ENCODE data around the gene PACSIN2.
"Not testable (repeated sequence)": the region's sequence is repeated elsewhere in the genome, so short reads cannot be mapped to it uniquely, and the experiment has no call there.

The PACSIN2 gene

GRCh38 chr22:42973536-42973881 lies 41.4 kb downstream of the PACSIN2 start:
- CTCF ChIA-PET = no interaction called here
- TF ChIP-seq PKNOX1 (IDR thresholded peaks at IDR 0.05) (no peak), BHLHE40 (IDR thresholded peaks at IDR 0.05; ENCODE audit: borderline replicate concordance) (no peak), SP1 (IDR thresholded peaks at IDR 0.05) (no peak), ZNF384 (IDR thresholded peaks at IDR 0.05) (no peak), FOXM1 (IDR thresholded peaks at IDR 0.05; ENCODE audit: borderline replicate concordance) (no peak)
- POLR2A ChIA-PET = interaction anchor here (1.4 kb wide), 1 partner anchor 42 kb away, joined by 3 read pairs; no protein-coding TSS in a partner anchor

GRCh38 chr22:42972649-42973535 lies 42.1 kb downstream of the PACSIN2 start:
- POLR2A ChIA-PET = no interaction called here
- CTCF ChIA-PET = no interaction called here
- DNase-seq (ENCODE audit: extremely low spot score) = no peak
- TF ChIP-seq BHLHE40 (IDR thresholded peaks at IDR 0.05; ENCODE audit: borderline replicate concordance) (no peak), HDGF (IDR thresholded peaks at IDR 0.05; ENCODE audit: borderline replicate concordance) (no peak), ELF4 (IDR thresholded peaks at IDR 0.05) (no peak), NFRKB (IDR thresholded peaks at IDR 0.05) (no peak), LEF1 (IDR thresholded peaks at IDR 0.05; ENCODE audit: borderline replicate concordance) (no peak), FOXA1 (IDR thresholded peaks at IDR 0.05) (no peak), PKNOX1 (IDR thresholded peaks at IDR 0.05) (no peak), TARDBP (IDR thresholded peaks at IDR 0.05) (no peak), SP1 (IDR thresholded peaks at IDR 0.05) (no peak), ZNF384 (IDR thresholded peaks at IDR 0.05) (no peak), SUZ12 (IDR thresholded peaks at IDR 0.05) (no peak), CTBP1 (IDR thresholded peaks at IDR 0.05; ENCODE audit: borderline replicate concordance) (no peak), FOXK2 (IDR thresholded peaks at IDR 0.05) (no peak), FOXM1 (IDR thresholded peaks at IDR 0.05; ENCODE audit: borderline replicate concordance) (no peak), L3MBTL2 (conservative IDR thresholded peaks at IDR 0.05) (no peak), ARNT (IDR thresholded peaks at IDR 0.05) (no peak)

More at GRCh38 chr22:42973536-42973881, 41.4 kb downstream of the PACSIN2 start:
- DNase-seq (ENCODE audit: extremely low spot score) = no peak

GRCh38 chr22:42971473-42971860 lies 43.5 kb downstream of the PACSIN2 start:
- DNase-seq (ENCODE audit: extremely low spot score); CTCF ChIA-PET: not testable (repeated sequence)
- POLR2A ChIA-PET = interaction anchor here (1.1 kb wide), 1 partner anchor 44 kb away, joined by 3 read pairs; the partner anchor contains the start of gene PACSIN2

GRCh38 chr22:42970029-42970428 lies 44.9 kb downstream of the PACSIN2 start:
- TF ChIP-seq ELF4 (IDR thresholded peaks at IDR 0.05) (no peak), CTBP1 (IDR thresholded peaks at IDR 0.05; ENCODE audit: borderline replicate concordance) (no peak), PKNOX1 (IDR thresholded peaks at IDR 0.05) (no peak), HDGF (IDR thresholded peaks at IDR 0.05; ENCODE audit: borderline replicate concordance) (no peak), ZNF384 (IDR thresholded peaks at IDR 0.05) (no peak), NFRKB (IDR thresholded peaks at IDR 0.05) (no peak), ARNT (IDR thresholded peaks at IDR 0.05) (no peak), BHLHE40 (IDR thresholded peaks at IDR 0.05; ENCODE audit: borderline replicate concordance) (no peak), FOXM1 (IDR thresholded peaks at IDR 0.05; ENCODE audit: borderline replicate concordance) (no peak), LEF1 (IDR thresholded peaks at IDR 0.05; ENCODE audit: borderline replicate concordance) (no peak), SUZ12 (IDR thresholded peaks at IDR 0.05) (no peak), TARDBP (IDR thresholded peaks at IDR 0.05) (no peak), L3MBTL2 (conservative IDR thresholded peaks at IDR 0.05) (no peak), FOXA1 (IDR thresholded peaks at IDR 0.05) (no peak)
- DNase-seq (ENCODE audit: extremely low spot score) = no peak
- CTCF ChIA-PET = no interaction called here
- POLR2A ChIA-PET = interaction anchor here (1.1 kb wide), 1 partner anchor 45 kb away, joined by 3 read pairs; the partner anchor contains the start of gene PACSIN2

GRCh38 chr22:42969348-42969975 lies 45.5 kb downstream of the PACSIN2 start:
- CTCF ChIA-PET = no interaction called here
- no peak for TF ChIP-seq HDGF (IDR thresholded peaks at IDR 0.05; ENCODE audit: borderline replicate concordance)
- POLR2A ChIA-PET = no interaction called here
- no peak for DNase-seq (ENCODE audit: extremely low spot score)

- POLR2A ChIA-PET = no interaction called here
- no peak for DNase-seq (ENCODE audit: extremely low spot score)
- CTCF ChIA-PET = no interaction called here
- TF ChIP-seq CTBP1 (IDR thresholded peaks at IDR 0.05; ENCODE audit: borderline replicate concordance) = no peak
- TF ChIP-seq FOXM1 (IDR thresholded peaks at IDR 0.05; ENCODE audit: borderline replicate concordance) = no peak
Observed at GRCh38 chr22:42967933-42968332, 47.0 kb downstream of the PACSIN2 start.

- ChIA-PET POLR2A (interaction anchor here (2.9 kb wide), 1 partner anchor 48 kb away, joined by 11 read pairs; the partner anchor contains the start of gene PACSIN2), CTCF (no interaction called here)
- TF ChIP-seq BHLHE40 (IDR thresholded peaks at IDR 0.05; ENCODE audit: borderline replicate concordance) (no peak), ELF4 (IDR thresholded peaks at IDR 0.05) (no peak)
- no peak for DNase-seq (ENCODE audit: extremely low spot score)
Observed at GRCh38 chr22:42967005-42967404, 47.9 kb downstream of the PACSIN2 start.

Data from HEK293T (cell line).